ENCODE measurements around the gene FIGLA. TPM values are rescaled to one million over a fixed set of nuclear protein-coding genes. Genes with fewer than 3 reads are reported as not detected.

The FIGLA gene
- total and polyA plus RNA-seq, 2 experiments from 2014 or later: not detected

DNA sequence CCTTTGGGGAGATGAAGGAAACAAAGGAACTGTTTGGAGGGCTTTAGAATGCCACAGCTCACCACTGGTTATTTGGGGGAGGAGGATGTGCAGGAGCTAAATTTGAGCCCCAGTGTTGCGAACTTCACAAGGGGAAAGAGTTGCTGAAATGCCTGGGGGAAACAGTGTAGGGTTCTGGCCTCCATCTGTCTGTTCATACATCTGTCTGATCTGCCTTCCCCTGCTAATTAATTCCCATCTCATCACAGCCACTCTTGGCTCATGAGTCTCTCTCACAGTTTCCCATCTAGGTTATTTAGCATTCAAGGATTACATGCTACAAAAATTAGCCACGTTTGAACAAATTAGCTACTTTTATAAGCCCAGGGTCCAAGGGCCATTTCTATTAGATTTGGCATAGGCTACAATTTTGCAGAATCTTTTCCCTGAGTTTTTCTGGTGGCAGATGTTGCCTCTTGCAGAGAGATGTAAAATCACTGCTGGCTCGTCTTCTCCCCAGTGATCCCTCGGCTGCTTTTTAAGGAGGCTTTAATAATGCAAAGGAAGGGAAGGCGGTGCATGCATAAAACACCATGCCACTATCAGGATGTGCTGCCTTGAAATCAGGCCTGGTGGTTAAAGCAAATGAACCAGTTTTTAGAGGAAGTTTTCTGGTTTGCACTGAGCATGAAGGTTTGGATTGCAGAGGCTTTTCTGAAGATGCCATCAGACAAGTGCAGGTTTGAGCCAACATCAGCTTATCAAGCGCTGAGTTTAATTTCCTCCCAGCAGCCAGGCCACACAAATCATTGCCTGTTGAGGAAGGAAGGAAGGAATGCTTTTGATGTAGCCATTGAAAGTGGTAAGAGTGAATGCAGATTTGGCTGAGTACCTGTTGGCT is 57.4 kb downstream of the FIGLA start (continued):
- TF ChIP-seq, protein P1, sequence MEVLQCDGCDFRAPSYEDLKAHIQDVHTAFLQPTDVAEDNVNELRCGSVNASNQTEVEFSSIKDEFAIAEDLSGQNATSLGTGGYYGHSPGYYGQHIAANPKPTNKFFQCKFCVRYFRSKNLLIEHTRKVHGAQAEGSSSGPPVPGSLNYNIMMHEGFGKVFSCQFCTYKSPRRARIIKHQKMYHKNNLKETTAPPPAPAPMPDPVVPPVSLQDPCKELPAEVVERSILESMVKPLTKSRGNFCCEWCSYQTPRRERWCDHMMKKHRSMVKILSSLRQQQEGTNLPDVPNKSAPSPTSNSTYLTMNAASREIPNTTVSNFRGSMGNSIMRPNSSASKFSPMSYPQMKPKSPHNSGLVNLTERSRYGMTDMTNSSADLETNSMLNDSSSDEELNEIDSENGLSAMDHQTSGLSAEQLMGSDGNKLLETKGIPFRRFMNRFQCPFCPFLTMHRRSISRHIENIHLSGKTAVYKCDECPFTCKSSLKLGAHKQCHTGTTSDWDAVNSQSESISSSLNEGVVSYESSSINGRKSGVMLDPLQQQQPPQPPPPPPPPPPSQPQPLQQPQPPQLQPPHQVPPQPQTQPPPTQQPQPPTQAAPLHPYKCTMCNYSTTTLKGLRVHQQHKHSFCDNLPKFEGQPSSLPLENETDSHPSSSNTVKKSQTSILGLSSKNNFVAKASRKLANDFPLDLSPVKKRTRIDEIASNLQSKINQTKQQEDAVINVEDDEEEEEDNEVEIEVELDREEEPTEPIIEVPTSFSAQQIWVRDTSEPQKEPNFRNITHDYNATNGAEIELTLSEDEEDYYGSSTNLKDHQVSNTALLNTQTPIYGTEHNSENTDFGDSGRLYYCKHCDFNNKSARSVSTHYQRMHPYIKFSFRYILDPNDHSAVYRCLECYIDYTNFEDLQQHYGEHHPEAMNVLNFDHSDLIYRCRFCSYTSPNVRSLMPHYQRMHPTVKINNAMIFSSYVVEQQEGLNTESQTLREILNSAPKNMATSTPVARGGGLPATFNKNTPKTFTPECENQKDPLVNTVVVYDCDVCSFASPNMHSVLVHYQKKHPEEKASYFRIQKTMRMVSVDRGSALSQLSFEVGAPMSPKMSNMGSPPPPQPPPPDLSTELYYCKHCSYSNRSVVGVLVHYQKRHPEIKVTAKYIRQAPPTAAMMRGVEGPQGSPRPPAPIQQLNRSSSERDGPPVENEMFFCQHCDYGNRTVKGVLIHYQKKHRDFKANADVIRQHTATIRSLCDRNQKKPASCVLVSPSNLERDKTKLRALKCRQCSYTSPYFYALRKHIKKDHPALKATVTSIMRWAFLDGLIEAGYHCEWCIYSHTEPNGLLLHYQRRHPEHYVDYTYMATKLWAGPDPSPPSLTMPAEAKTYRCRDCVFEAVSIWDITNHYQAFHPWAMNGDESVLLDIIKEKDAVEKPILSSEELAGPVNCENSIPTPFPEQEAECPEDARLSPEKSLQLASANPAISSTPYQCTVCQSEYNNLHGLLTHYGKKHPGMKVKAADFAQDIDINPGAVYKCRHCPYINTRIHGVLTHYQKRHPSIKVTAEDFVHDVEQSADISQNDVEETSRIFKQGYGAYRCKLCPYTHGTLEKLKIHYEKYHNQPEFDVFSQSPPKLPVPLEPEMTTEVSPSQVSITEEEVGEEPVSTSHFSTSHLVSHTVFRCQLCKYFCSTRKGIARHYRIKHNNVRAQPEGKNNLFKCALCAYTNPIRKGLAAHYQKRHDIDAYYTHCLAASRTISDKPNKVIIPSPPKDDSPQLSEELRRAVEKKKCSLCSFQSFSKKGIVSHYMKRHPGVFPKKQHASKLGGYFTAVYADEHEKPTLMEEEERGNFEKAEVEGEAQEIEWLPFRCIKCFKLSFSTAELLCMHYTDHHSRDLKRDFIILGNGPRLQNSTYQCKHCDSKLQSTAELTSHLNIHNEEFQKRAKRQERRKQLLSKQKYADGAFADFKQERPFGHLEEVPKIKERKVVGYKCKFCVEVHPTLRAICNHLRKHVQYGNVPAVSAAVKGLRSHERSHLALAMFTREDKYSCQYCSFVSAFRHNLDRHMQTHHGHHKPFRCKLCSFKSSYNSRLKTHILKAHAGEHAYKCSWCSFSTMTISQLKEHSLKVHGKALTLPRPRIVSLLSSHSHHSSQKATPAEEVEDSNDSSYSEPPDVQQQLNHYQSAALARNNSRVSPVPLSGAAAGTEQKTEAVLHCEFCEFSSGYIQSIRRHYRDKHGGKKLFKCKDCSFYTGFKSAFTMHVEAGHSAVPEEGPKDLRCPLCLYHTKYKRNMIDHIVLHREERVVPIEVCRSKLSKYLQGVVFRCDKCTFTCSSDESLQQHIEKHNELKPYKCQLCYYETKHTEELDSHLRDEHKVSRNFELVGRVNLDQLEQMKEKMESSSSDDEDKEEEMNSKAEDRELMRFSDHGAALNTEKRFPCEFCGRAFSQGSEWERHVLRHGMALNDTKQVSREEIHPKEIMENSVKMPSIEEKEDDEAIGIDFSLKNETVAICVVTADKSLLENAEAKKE (CRISPR knock-in tag; IDR thresholded peaks at IDR 0.05): no peak
- TF ChIP-seq, protein P2, sequence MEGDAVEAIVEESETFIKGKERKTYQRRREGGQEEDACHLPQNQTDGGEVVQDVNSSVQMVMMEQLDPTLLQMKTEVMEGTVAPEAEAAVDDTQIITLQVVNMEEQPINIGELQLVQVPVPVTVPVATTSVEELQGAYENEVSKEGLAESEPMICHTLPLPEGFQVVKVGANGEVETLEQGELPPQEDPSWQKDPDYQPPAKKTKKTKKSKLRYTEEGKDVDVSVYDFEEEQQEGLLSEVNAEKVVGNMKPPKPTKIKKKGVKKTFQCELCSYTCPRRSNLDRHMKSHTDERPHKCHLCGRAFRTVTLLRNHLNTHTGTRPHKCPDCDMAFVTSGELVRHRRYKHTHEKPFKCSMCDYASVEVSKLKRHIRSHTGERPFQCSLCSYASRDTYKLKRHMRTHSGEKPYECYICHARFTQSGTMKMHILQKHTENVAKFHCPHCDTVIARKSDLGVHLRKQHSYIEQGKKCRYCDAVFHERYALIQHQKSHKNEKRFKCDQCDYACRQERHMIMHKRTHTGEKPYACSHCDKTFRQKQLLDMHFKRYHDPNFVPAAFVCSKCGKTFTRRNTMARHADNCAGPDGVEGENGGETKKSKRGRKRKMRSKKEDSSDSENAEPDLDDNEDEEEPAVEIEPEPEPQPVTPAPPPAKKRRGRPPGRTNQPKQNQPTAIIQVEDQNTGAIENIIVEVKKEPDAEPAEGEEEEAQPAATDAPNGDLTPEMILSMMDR (conservative IDR thresholded peaks at IDR 0.05; ENCODE audit: low read depth in 2 of 2): no peak

DNA sequence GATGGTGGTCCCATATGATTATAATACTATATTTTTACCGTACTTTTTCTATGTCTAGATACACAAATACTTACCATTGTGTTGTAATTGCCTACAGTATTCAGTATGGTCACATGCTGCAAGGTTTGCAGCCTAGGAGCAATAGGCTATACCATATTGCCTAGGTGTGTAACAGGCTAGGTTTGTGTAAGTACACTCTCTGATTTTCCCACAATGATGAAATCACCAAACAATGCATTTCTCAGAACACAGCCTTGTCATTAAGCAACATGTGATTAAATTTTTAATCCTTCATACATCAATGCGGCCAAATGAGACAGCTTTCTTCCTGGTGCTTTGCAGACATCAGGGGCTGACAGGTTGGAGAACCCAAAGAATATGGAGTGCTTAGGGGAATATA is 59.7 kb downstream of the FIGLA start:
- H3K27ac Mint-ChIP-seq: peak overlapping the region; percentile 71
- peaks cover 91% of the 10 kb centered on the region for H3K4me1 Mint-ChIP-seq
- no peaks in the 10 kb centered on the region; the same call in 2 of the 3 replicates for H3K9me3 Mint-ChIP-seq
- peaks cover 11% of the 10 kb centered on the region; the same call in 2 of the 3 replicates for H3K36me3 Mint-ChIP-seq (ENCODE audit: low read depth)
- H4K20me1 ChIP-seq (replicated peaks; ENCODE audit: insufficient read depth): peaks cover 45% of the 10 kb centered on the region
- no peak for DNase-seq (ENCODE audit: low spot score)
- peaks cover 19% of the 10 kb centered on the region; the same call in 1 of the 2 replicates for H3F3A ChIP-seq (replicated peaks; ENCODE audit: low read depth)
- peak overlapping the region; percentile 61; the same call in 1 of the 2 replicates for H3K4me2 ChIP-seq
- H3K4me3 Mint-ChIP-seq: peak overlapping the region; percentile 5; the same call in 1 of the 3 replicates
- no peaks in the 10 kb centered on the region for H3K27me3 ChIP-seq (ENCODE audit: insufficient read depth)
- H2AFZ ChIP-seq: no peak overlapping the region
- H3K27ac ChIP-seq (ENCODE audit: low read depth): no peak overlapping the region
- no peak for ATAC-seq
- no peaks in the 10 kb centered on the region; the same call in 1 of the 2 replicates for H3K36me3 ChIP-seq (ENCODE audit: insufficient read depth)
- no peak overlapping the region for H3K4me3 ChIP-seq
- H3K4me1 ChIP-seq (ENCODE audit: insufficient read depth): peaks cover 82% of the 10 kb centered on the region
- peaks cover 89% of the 10 kb centered on the region for H3K79me2 ChIP-seq (replicated peaks; ENCODE audit: insufficient read depth)
- H3K27me3 Mint-ChIP-seq (ENCODE audit: insufficient read depth, low read depth, poor library complexity): peaks cover 12% of the 10 kb centered on the region
- H3K9me2 ChIP-seq (ENCODE audit: insufficient read depth): 0 out of 2 replicates have a peak, but pooled peaks cover 4% of the 10 kb centered on the region
- TF ChIP-seq NANOG (IDR thresholded peaks at IDR 0.05; ENCODE audit: borderline replicate concordance): no peak
- TF ChIP-seq ZNF114 (CRISPR knock-in tag; IDR thresholded peaks at IDR 0.05): no peak
- TF ChIP-seq, protein P2 (conservative IDR thresholded peaks at IDR 0.05; ENCODE audit: low read depth in 2 of 2): no peak
- TF ChIP-seq REST (IDR thresholded peaks at IDR 0.05; ENCODE audit: unreplicated experiment): no peak
- TF ChIP-seq POLR2AphosphoS5 (IDR thresholded peaks at IDR 0.05; ENCODE audit: low read depth): no peak
- TF ChIP-seq EZH2phosphoT487 (IDR thresholded peaks at IDR 0.05; ENCODE audit: unreplicated experiment): no peak

Measured in GM23338 (cell line).